IMR-90 (cell line): ENCODE data around the gene PTPRCAP. TPM values are rescaled to one million over a fixed set of nuclear protein-coding genes. Genes with fewer than 3 reads are reported as not detected.

Experiments used
- ATAC-seq: fragments of 200-7000 bp; cut with Tn5 transposase; 2 replicates; pipeline ENCODE4 v1.9.1; 2020; ENCODE audit warnings: low read depth, mild to moderate bottlenecking, moderate library complexity
- BruUV-seq: library from RNA; stranded (reverse); fragments of 400-500 nt; replicated peaks from 2 replicates; lab custom pipeline; 2021; lab: Mats Ljungman, UMichigan
- CTCF ChIA-PET: fragments of 300-600 bp; formaldehyde crosslinking; extraction: SDS; loops from one replicate; lab custom pipeline; 2021; ENCODE audit warnings: antibody characterized with exemption; lab: Yijun Ruan, JAX
- POLR2A ChIA-PET: fragments of 300-600 bp; sonication (Branson Sonifier 250); formaldehyde crosslinking; loops from one replicate; lab custom pipeline; 2022; ENCODE audit warnings: antibody characterized with exemption; ENCODE audit not compliant: unreplicated experiment; lab: Charles Lee
- DNase-seq: peaks from one replicate; pipeline ENCODE4 v3.0.0; 2013
- H2AFZ ChIP-seq: replicated peaks from 2 replicates; pipeline ENCODE3; 2013; ENCODE audit warnings: low read length, mild to moderate bottlenecking; ENCODE audit not compliant: poor library complexity
- H2AK5ac ChIP-seq: 2 replicates; pipeline ENCODE4 v1.6.1; 2013; ENCODE audit warnings: low read depth, low read length, inconsistent platforms
- H2AK9ac ChIP-seq: replicated peaks from 2 replicates; pipeline ENCODE3; 2013; ENCODE audit warnings: mild to moderate bottlenecking, low read depth, low read length, moderate library complexity; ENCODE audit not compliant: poor library complexity
- H2BK120ac ChIP-seq: 2 replicates; pipeline ENCODE4 v1.6.1; 2013; ENCODE audit warnings: low read depth, low read length, inconsistent platforms
- H2BK15ac ChIP-seq: 3 replicates; pipeline ENCODE4 v1.6.1; 2013; ENCODE audit warnings: low read depth, low read length, inconsistent platforms
- H2BK20ac ChIP-seq: 2 replicates; pipeline ENCODE4 v1.6.1; 2013; ENCODE audit warnings: low read depth, mild to moderate bottlenecking, inconsistent platforms, low read length, moderate library complexity
- H2BK5ac ChIP-seq: 2 replicates; pipeline ENCODE4 v1.6.1; 2013; ENCODE audit warnings: mild to moderate bottlenecking, low read depth, low read length, inconsistent platforms; ENCODE audit not compliant: poor library complexity, severe bottlenecking
- H3K14ac ChIP-seq: replicated peaks from 2 replicates; pipeline ENCODE4 v1.6.1; 2013; ENCODE audit warnings: low read depth, low read length, inconsistent platforms
- H3K18ac ChIP-seq: 2 replicates; pipeline ENCODE4 v1.6.1; 2013; ENCODE audit warnings: low read depth, low read length, control low read depth
- H3K23ac ChIP-seq: 2 replicates; pipeline ENCODE4 v1.6.1; 2013; ENCODE audit warnings: low read depth, low read length, inconsistent platforms
- H3K27ac ChIP-seq: 2 replicates; pipeline ENCODE4 v1.5.1; 2013; ENCODE audit warnings: mild to moderate bottlenecking, control low read depth, low read length; ENCODE audit not compliant: insufficient read depth
- H3K27me3 ChIP-seq: 2 replicates; pipeline ENCODE4 v1.6.1; 2013; ENCODE audit warnings: low read length; ENCODE audit not compliant: control insufficient read depth, insufficient read depth
- H3K36me3 ChIP-seq: 2 replicates; pipeline ENCODE4 v1.6.1; 2013; ENCODE audit warnings: low read length, mixed read lengths; ENCODE audit not compliant: control insufficient read depth, insufficient read depth
- H3K4ac ChIP-seq: 2 replicates; pipeline ENCODE4 v1.6.1; 2013; ENCODE audit warnings: low read depth, low read length, inconsistent platforms
- H3K4me1 ChIP-seq: 2 replicates; pipeline ENCODE4 v1.6.1; 2013; ENCODE audit warnings: low read length, mixed read lengths; ENCODE audit not compliant: control insufficient read depth, insufficient read depth
- H3K4me2 ChIP-seq: 2 replicates; pipeline ENCODE4 v1.6.1; 2013; ENCODE audit warnings: low read depth, mild to moderate bottlenecking, control low read depth, low read length, moderate library complexity
- H3K4me3 ChIP-seq: 2 replicates; pipeline ENCODE4 v1.5.1; 2013; ENCODE audit warnings: low read depth, mild to moderate bottlenecking, control low read depth, low read length, moderate library complexity; ENCODE audit not compliant: insufficient read depth
- H3K56ac ChIP-seq: 2 replicates; pipeline ENCODE4 v1.6.1; 2013; ENCODE audit warnings: low read length, inconsistent platforms; ENCODE audit not compliant: insufficient read depth; ENCODE audit errors: extremely low read depth
- H3K79me1 ChIP-seq, 2 experiments: 2 replicates each; pipeline ENCODE4 v1.6.1; 2013; ENCODE audit warnings: low read length in 2 of 2, inconsistent platforms in 1 of 2, low read depth in 1 of 2
- H3K9ac ChIP-seq: 2 replicates; pipeline ENCODE4 v1.6.1; 2013; ENCODE audit warnings: low read depth, low read length, control low read depth
- H3K9me1 ChIP-seq: 2 replicates; pipeline ENCODE4 v1.6.1; 2013; ENCODE audit warnings: low read length, inconsistent platforms; ENCODE audit not compliant: insufficient read depth
- H3K9me3 ChIP-seq: 2 replicates; pipeline ENCODE4 v1.6.1; 2013; ENCODE audit warnings: low read length; ENCODE audit not compliant: control insufficient read depth, insufficient read depth
- H4K20me1 ChIP-seq: 2 replicates; pipeline ENCODE4 v1.6.1; 2013; ENCODE audit warnings: low read length, inconsistent platforms; ENCODE audit not compliant: insufficient read depth
- H4K5ac ChIP-seq: 2 replicates; pipeline ENCODE4 v1.6.1; 2013; ENCODE audit warnings: mild to moderate bottlenecking, low read depth, low read length, control low read depth
- H4K8ac ChIP-seq, 2 experiments: 2 replicates each; pipeline ENCODE4 v1.6.1; 2013; ENCODE audit warnings: low read depth in 2 of 2, low read length in 2 of 2, control low read depth in 1 of 2, inconsistent platforms in 1 of 2
- H4K91ac ChIP-seq: 2 replicates; pipeline ENCODE4 v1.6.1; 2013; ENCODE audit warnings: low read depth, low read length, inconsistent platforms; ENCODE audit not compliant: insufficient read depth
- BHLHE40 ChIP-seq: fragments of 150-350 bp; IDR thresholded peaks from 2 replicates; pipeline ENCODE4 v1.6.1; 2016; ENCODE audit warnings: mild to moderate bottlenecking, low read depth, low read length
- CEBPB ChIP-seq: IDR thresholded peaks from 2 replicates; pipeline ENCODE4 v1.6.1; 2012; ENCODE audit warnings: low read depth, low read length, improper control_type of control experiment
- CHD1 ChIP-seq: IDR thresholded peaks from 2 replicates; pipeline ENCODE4 v1.6.1; 2012; ENCODE audit warnings: low read depth, low read length, improper control_type of control experiment
- FOS ChIP-seq: fragments of 150-350 bp; IDR thresholded peaks from 2 replicates; pipeline ENCODE4 v1.6.1; 2016; ENCODE audit warnings: low read depth, low read length
- MAFK ChIP-seq: IDR thresholded peaks from 2 replicates; pipeline ENCODE4 v1.6.1; 2012; ENCODE audit warnings: low read depth, low read length, improper control_type of control experiment
- MAZ ChIP-seq: IDR thresholded peaks from 2 replicates; pipeline ENCODE4 v1.6.1; 2012; ENCODE audit warnings: low read depth, mild to moderate bottlenecking, low read length, improper control_type of control experiment, moderate library complexity, borderline replicate concordance
- MXI1 ChIP-seq: IDR thresholded peaks from 2 replicates; pipeline ENCODE4 v1.6.1; 2012; ENCODE audit warnings: low read depth, mild to moderate bottlenecking, low read length, moderate library complexity, borderline replicate concordance
- POLR2A ChIP-seq: IDR thresholded peaks from 2 replicates; pipeline ENCODE4 v1.6.1; 2012; ENCODE audit warnings: mild to moderate bottlenecking, low read depth, low read length
- RCOR1 ChIP-seq: IDR thresholded peaks from 2 replicates; pipeline ENCODE4 v1.6.1; 2012; ENCODE audit warnings: mild to moderate bottlenecking, low read length, improper control_type of control experiment; ENCODE audit not compliant: insufficient replicate concordance
- RFX5 ChIP-seq: IDR thresholded peaks from 2 replicates; pipeline ENCODE4 v1.8.0; 2012; ENCODE audit warnings: low read depth, mild to moderate bottlenecking, low read length, moderate library complexity
- SMC3 ChIP-seq: fragments of 150-350 bp; IDR thresholded peaks from 2 replicates; pipeline ENCODE4 v1.6.1; 2016; ENCODE audit warnings: low read depth, mild to moderate bottlenecking, antibody characterized with exemption, low read length, moderate library complexity
- USF2 ChIP-seq: fragments of 150-350 bp; IDR thresholded peaks from 2 replicates; pipeline ENCODE4 v1.6.1; 2017; ENCODE audit warnings: mild to moderate bottlenecking, antibody characterized with exemption, low read length, low read depth
- WGBS, 2 experiments: methylation state at CpG; one replicate each; pipeline versions ENCODE4 v1.1.5 to v1.1.7; 2013; ENCODE audit warnings: missing lambda C conversion rate in 2 of 2; ENCODE audit not compliant: insufficient read length in 1 of 2; ENCODE audit errors: extremely low coverage in 2 of 2; 5-methylcytosine and 5-hydroxymethylcytosine counted together
- dilution Hi-C: fragments of 300-500 bp; cut with HindIII; formaldehyde crosslinking; loops from one replicate; pipeline ENCODE4 v1.14.3; 2018; ENCODE audit warnings: low sequenced_read_pairs; ENCODE audit not compliant: unreplicated experiment
- in situ Hi-C: fragments of 300-500 bp; cut with MboI; formaldehyde crosslinking; loops from 3 replicates; pipeline ENCODE4 v1.14.3; 2019; ENCODE audit warnings: low sequenced_read_pairs, inconsistent platforms, mixed read lengths
- intact Hi-C: fragments of 100-400 bp; cut with micrococcal nuclease; formaldehyde crosslinking; loops from 2 replicates; pipeline ENCODE4 v1.10.0; 2022
- polyA plus RNA-seq, 3 experiments: library from polyadenylated mRNA; depleted of rRNA; stranded (reverse); fragments of >200 nt; gene quantifications; 2 replicates each; pipeline ENCODE4 v1.2.3, GENCODE V29; 2012; ENCODE audit warnings: low replicate concordance in 1 of 3
- total RNA-seq: library from RNA; depleted of rRNA; stranded (reverse); fragments of >200 nt; gene quantifications from 2 replicates; pipeline ENCODE4 v1.2.3, GENCODE V29; 2012
- TF ChIP-seq, protein P1 (sequence below): conservative IDR thresholded peaks from 2 replicates; pipeline ENCODE4 v1.5.1; 2012; ENCODE audit warnings: mild to moderate bottlenecking, low read depth, low read length, improper control_type of control experiment
- TF ChIP-seq, protein P2 (sequence below): fragments of 150-350 bp; IDR thresholded peaks from 2 replicates; pipeline ENCODE4 v1.6.1; 2016; ENCODE audit warnings: low read depth, mild to moderate bottlenecking, low read length, moderate library complexity, borderline replicate concordance

The PTPRCAP gene
- total and polyA plus RNA-seq, 2 of the 4 experiments (the other 2 are of a cell fraction), result 0.24 TPM; not detected in 1

GRCh38 chr11:67448220-67448609 lies 10.7 kb upstream of the PTPRCAP start:
- peaks cover 1% of the 10 kb centered on the region; the same call in 1 of the 2 replicates for H3K4me1 ChIP-seq
- H2AFZ ChIP-seq, result no peak overlapping the region
- H3K27me3 ChIP-seq, result peaks cover 4% of the 10 kb centered on the region; the same call in 1 of the 2 replicates
- no peak overlapping the region for H2AK9ac ChIP-seq
- no peak overlapping the region for H3K18ac ChIP-seq
- no peaks in the 10 kb centered on the region for H3K79me1 ChIP-seq
- no peak overlapping the region for H3K4me2 ChIP-seq
- H3K9me3 ChIP-seq, result no peaks in the 10 kb centered on the region
- H3K14ac ChIP-seq, result no peak overlapping the region
- H3K36me3 ChIP-seq, result no peaks in the 10 kb centered on the region
- 89% methylated on average over 3 of the region's 7 CpGs; no CpG with 5 or more reads in 1 of the 2 experiments for WGBS, 2 experiments
- H2BK20ac ChIP-seq, result no peak overlapping the region
- no TSS peak for BruUV-seq
- H4K91ac ChIP-seq, result no peak overlapping the region
- H3K4me3 ChIP-seq, result no peak overlapping the region
- no peak for ATAC-seq
- ChIA-PET POLR2A (no interaction called here), CTCF (no interaction called here)
- in situ Hi-C loops, result no loop called here
- no peak overlapping the region for H2BK120ac ChIP-seq
- H2BK15ac ChIP-seq, result no peak overlapping the region
- no peak overlapping the region for H2AK5ac ChIP-seq
- intact Hi-C loops, result no loop called here
- H4K5ac ChIP-seq, result no peak overlapping the region
- dilution Hi-C loops, result no loop called here
- H2BK5ac ChIP-seq, result no peak overlapping the region
- H4K20me1 ChIP-seq, result no peaks in the 10 kb centered on the region
- no peak overlapping the region for H3K56ac ChIP-seq
- H4K8ac ChIP-seq, result no peak overlapping the region
- H3K9me1 ChIP-seq, result no peaks in the 10 kb centered on the region
- no peak overlapping the region for H3K23ac ChIP-seq
- H3K9ac ChIP-seq, result no peak overlapping the region
- H3K4ac ChIP-seq, result no peak overlapping the region
- TF ChIP-seq CEBPB, result no peak
- no peak for TF ChIP-seq MAFK
- TF ChIP-seq FOS, result no peak
- TF ChIP-seq RCOR1, result no peak
- TF ChIP-seq POLR2A, result no peak
- no peak for TF ChIP-seq BHLHE40
- TF ChIP-seq, protein P1, sequence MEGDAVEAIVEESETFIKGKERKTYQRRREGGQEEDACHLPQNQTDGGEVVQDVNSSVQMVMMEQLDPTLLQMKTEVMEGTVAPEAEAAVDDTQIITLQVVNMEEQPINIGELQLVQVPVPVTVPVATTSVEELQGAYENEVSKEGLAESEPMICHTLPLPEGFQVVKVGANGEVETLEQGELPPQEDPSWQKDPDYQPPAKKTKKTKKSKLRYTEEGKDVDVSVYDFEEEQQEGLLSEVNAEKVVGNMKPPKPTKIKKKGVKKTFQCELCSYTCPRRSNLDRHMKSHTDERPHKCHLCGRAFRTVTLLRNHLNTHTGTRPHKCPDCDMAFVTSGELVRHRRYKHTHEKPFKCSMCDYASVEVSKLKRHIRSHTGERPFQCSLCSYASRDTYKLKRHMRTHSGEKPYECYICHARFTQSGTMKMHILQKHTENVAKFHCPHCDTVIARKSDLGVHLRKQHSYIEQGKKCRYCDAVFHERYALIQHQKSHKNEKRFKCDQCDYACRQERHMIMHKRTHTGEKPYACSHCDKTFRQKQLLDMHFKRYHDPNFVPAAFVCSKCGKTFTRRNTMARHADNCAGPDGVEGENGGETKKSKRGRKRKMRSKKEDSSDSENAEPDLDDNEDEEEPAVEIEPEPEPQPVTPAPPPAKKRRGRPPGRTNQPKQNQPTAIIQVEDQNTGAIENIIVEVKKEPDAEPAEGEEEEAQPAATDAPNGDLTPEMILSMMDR, result no peak
- TF ChIP-seq, protein P2, sequence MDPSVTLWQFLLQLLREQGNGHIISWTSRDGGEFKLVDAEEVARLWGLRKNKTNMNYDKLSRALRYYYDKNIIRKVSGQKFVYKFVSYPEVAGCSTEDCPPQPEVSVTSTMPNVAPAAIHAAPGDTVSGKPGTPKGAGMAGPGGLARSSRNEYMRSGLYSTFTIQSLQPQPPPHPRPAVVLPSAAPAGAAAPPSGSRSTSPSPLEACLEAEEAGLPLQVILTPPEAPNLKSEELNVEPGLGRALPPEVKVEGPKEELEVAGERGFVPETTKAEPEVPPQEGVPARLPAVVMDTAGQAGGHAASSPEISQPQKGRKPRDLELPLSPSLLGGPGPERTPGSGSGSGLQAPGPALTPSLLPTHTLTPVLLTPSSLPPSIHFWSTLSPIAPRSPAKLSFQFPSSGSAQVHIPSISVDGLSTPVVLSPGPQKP, result no peak
- TF ChIP-seq SMC3, result no peak
- TF ChIP-seq MAZ, result no peak
- TF ChIP-seq MXI1, result no peak
- TF ChIP-seq CHD1, result no peak
- TF ChIP-seq USF2, result no peak
- TF ChIP-seq RFX5, result no peak
- no peak for DNase-seq
- H3K27ac ChIP-seq, result no peak overlapping the region
